ENCODE data around the gene ZNF732. TPM values are rescaled to one million over a fixed set of nuclear protein-coding genes. Genes with fewer than 3 reads are reported as not detected.
A peak's percentile ranks its signal among the peaks of the same experiment; 100 is the strongest.
"Not testable (repeated sequence)": the region's sequence is repeated elsewhere in the genome, so short reads cannot be mapped to it uniquely, and the experiment has no call there.

Gene ZNF732
- total RNA-seq (2014; rRNA removed; shearing (Covaris generic)): not detected in 2 replicates

DNA sequence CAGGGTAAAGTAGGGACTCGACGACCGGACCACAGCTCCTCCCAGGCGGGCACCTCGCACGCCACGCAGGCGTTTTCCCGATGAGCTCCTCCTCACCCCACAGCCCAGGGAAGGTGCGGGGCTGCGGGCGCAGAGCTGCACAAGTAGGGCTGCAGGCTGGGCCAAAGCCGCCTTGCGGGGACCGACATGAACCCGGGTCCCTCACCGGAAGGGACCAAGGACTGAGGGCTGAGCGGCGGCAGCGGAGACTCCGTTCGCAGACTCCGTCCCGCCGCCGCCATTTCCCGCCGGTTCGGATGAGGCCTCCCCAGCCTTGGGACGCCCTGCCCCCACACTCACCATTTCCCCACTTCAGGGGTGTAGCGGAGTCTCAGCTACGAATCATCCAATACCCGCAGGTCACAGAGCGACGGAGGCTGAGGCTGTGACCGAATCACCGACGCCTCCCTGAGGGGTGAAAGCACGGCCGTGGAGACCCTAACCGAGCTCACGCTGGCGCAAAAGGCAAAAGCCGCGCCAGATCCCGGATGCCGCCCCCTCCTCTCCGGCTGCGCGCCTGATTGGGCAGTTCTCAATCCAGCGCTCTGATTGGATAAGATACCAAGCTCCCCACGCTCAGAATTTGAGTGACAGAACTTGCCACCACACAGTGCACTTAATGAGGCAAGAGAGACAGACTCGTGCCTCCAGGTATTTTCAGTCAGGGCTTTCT is at the start of gene ZNF732:
Gene ZNF732 (minus strand): TSS at position 506 of the 712 bp plus-strand sequence. CDS start 164 bp downstream, at position 342.
- DNase-seq: peak; percentile 85
- Histone ChIP-seq H3K4me3 (ENCODE audit: insufficient read depth, low read depth, low read length) (peak within 1 kb of the TSS; percentile 46; the same call in 1 of the 2 replicates), H3K36me3 (replicated peaks; ENCODE audit: control insufficient read depth, insufficient read depth, low read length) (no peaks in the 10 kb centered on the region), H3K27me3 (ENCODE audit: control insufficient read depth, insufficient read depth, low read length) (no peaks in the 10 kb centered on the region)

DNA sequence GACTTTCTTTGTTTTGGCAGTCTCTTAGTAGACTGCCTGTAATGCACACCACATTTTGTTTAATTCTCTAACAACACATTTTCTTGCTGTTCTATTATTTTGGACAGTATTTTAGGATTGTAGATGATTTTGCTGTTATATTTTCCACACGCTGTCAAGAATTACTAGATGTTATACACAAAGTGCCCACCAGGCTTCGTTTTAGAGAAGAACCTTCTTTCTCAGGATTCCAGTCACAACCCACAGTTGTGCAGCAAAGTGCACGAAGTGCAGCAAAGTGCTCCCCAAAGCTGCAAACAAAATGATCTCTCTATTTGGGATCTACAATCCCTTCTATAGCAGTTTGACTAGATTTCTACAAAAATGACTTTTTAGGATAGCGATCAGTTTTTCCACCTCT is 34.7 kb upstream of the ZNF732 start:
- Histone ChIP-seq H3K4me3 (ENCODE audit: insufficient read depth, low read depth, low read length) (no peak overlapping the region), H3K27me3 (ENCODE audit: control insufficient read depth, insufficient read depth, low read length) (peaks cover 11% of the 10 kb centered on the region), H3K36me3 (replicated peaks; ENCODE audit: control insufficient read depth, insufficient read depth, low read length) (peaks cover 4% of the 10 kb centered on the region)
- DNase-seq: peak; percentile 37

DNA sequence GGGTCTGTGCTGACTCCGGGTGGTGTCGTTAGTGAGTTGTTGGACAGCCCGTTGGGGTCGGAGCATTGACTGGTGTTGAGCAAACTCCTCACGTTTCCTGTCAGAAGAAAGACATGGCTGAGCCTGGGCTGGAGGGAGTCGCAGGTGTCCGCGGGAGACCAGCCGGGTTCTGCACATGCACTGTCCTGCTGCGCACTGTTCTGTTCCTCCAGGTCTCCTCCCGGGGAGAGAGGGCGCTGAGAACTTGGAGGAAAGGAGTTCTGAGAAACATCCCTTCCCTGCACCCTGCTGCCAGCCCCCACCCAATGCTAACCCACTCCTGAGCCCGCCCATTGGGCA is 33.5 kb upstream of the ZNF732 start:
- peak; percentile 14 for DNase-seq
- H3K36me3 ChIP-seq (replicated peaks; ENCODE audit: control insufficient read depth, insufficient read depth, low read length): no peaks in the 10 kb centered on the region; the same call in 1 of the 2 replicates
- H3K27me3 ChIP-seq (ENCODE audit: control insufficient read depth, insufficient read depth, low read length): peaks cover 11% of the 10 kb centered on the region
- peak overlapping the region; percentile 91 for H3K4me3 ChIP-seq (ENCODE audit: insufficient read depth, low read depth, low read length)

DNA sequence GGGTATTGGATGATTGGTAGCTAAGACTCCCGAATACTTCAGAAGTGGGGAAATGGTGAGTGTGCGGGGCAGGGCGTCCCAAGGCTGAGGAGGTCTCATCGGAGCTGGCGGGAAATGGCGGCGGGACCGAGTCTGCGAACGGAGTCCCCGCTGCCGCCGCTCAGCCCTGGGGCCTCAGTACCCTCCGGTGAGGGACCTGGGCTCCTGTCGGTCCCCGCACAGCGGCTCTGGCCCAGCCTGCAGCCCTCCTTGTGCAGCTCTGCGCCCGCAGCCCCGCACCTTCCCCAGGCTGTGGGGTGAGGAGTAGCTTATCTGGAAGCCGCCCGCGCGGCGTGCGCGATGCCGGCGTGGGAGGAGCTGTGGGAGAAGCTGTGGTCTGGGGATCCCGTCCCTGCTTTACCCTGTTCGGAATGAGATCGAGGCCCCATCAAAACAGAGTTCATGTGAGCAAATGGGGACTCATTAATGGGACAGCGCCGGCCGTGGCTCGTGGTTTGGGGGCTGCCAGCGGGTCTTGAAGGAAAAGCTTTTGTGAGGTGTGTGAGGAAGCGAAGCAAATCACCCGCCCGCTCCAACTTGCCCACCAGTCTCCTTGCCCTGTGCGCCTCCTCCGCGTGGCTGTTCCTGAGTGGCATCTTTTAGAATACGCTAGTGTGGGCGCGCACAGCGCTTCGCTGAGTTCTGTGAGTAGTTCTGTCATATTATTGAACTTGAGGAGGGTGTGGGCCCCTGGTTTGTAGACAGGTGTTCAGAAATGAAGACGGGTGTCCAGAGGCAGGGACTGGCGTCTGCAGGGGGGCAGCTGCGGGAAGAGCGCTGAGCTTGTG is 32.9 kb upstream of the ZNF732 start:
- peak; percentile 65 for DNase-seq
- Histone ChIP-seq H3K27me3 (ENCODE audit: control insufficient read depth, insufficient read depth, low read length) (peaks cover 11% of the 10 kb centered on the region), H3K36me3 (replicated peaks; ENCODE audit: control insufficient read depth, insufficient read depth, low read length) (no peaks in the 10 kb centered on the region), H3K4me3 (ENCODE audit: insufficient read depth, low read depth, low read length) (peak overlapping the region; percentile 91)

GRCh38 chr4:337143-337931 is 32.1 kb upstream of the ZNF732 start, which contains the start of gene ZNF141:
Gene ZNF141, plus strand, starts transcription at chr4:337814. Its CDS starts 170 bp downstream, at chr4:337984.
- DNase-seq: peak; percentile 98
- peak within 1 kb of the TSS; percentile 91 for H3K4me3 ChIP-seq (ENCODE audit: insufficient read depth, low read depth, low read length)
- H3K36me3 ChIP-seq (replicated peaks; ENCODE audit: control insufficient read depth, insufficient read depth, low read length): no peaks in the 10 kb centered on the region
- H3K27me3 ChIP-seq (ENCODE audit: control insufficient read depth, insufficient read depth, low read length): peaks cover 11% of the 10 kb centered on the region

DNA sequence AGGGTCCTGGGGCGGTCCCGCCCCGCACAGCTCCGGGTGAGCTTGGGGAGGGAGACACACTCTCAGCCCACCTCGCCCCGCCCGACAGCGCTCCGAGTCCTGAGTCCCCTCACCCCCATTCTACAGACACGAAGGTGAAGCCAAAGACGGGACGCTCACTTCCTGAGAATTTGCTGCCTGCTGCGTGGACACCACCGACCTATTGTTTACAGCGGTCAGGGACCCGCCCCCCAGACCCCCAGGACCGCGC is 31.5 kb upstream of the ZNF732 start:
- H3K36me3 ChIP-seq (replicated peaks; ENCODE audit: control insufficient read depth, insufficient read depth, low read length): no peaks in the 10 kb centered on the region
- peaks cover 11% of the 10 kb centered on the region for H3K27me3 ChIP-seq (ENCODE audit: control insufficient read depth, insufficient read depth, low read length)
- peak overlapping the region; percentile 91 for H3K4me3 ChIP-seq (ENCODE audit: insufficient read depth, low read depth, low read length)
- DNase-seq: no peak

GRCh38 chr4:336099-336892 is 31.0 kb upstream of the ZNF732 start:
- Histone ChIP-seq H3K4me3 (ENCODE audit: insufficient read depth, low read depth, low read length) (peak overlapping the region; percentile 91), H3K36me3 (replicated peaks; ENCODE audit: control insufficient read depth, insufficient read depth, low read length) (no peaks in the 10 kb centered on the region), H3K27me3 (ENCODE audit: control insufficient read depth, insufficient read depth, low read length) (peaks cover 11% of the 10 kb centered on the region)
- peak; percentile 81 for DNase-seq

DNA sequence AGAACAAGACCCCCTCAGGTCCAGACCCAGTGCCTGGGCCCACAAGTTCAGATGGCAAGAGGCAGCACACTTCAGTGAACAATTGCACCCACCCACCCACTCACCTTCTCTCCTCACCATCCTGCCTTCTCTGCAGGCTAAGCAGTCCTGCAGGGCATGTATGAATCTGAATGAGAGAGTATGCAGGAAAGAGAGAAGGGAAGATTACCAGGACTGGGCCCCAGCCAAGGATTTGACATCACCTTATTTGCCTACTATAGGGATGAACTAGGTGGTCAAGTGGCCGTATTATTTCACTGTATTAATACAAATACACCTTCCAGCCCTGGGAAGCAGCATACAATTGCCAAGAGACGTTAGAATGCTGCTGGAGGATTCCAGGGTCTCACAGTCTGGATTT is 30.2 kb upstream of the ZNF732 start:
- DNase-seq: no peak
- no peaks in the 10 kb centered on the region for H3K36me3 ChIP-seq (replicated peaks; ENCODE audit: control insufficient read depth, insufficient read depth, low read length)
- peaks cover 11% of the 10 kb centered on the region for H3K27me3 ChIP-seq (ENCODE audit: control insufficient read depth, insufficient read depth, low read length)
- H3K4me3 ChIP-seq (ENCODE audit: insufficient read depth, low read depth, low read length): no peak overlapping the region

DNA sequence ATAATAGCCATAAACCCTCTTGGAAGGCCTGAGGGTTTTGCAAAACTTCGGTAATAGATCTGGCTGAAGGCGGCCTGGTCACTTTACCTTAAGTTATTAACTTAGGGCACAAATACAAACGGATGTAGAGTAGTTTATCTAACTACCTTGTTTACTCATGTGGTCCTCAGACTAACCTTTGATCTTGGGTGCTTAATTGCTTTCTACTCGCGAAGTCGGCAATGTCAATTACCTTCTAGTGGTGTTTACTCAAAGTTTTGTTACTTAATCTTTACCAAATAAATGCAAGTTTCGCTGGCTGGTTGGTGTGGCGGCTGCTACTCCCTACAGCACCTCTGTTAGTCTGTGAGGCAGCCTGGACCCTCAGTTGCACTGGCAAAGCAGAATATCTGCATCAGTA is 23.5 kb upstream of the ZNF732 start:
- no peak for DNase-seq
- H3K36me3 ChIP-seq (replicated peaks; ENCODE audit: control insufficient read depth, insufficient read depth, low read length): no peaks in the 10 kb centered on the region
- no peak overlapping the region for H3K4me3 ChIP-seq (ENCODE audit: insufficient read depth, low read depth, low read length)
- H3K27me3 ChIP-seq (ENCODE audit: control insufficient read depth, insufficient read depth, low read length): no peaks in the 10 kb centered on the region

DNA sequence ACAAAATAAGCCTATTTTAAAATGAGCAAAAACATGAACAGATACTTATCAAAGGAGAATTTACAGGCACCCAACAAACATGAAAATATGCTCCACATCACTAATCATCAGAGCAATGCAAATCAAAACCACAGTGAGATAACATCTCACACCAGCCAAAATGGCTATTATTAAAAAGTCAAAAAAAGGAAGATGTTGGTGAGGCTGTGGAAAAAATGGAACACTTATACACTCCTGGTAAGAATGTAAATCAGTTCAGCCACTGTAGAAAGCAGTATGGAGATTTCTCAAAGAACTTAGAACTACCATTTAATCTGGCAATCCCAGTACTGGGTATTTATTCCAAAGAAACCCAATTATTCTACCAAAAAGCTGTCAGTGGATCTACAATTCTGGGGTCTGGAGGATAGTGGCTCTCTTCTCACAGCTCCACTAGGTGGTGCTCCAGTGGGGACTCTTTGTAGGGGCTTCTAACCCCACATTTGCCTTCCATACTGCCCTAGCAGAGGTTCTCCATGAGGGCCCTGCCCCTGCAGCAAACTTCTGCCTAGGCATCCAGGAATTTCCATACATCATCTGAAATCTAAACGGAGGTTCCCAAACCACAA is 9.1 kb upstream of the ZNF732 start:
- no peaks in the 10 kb centered on the region for H3K27me3 ChIP-seq (ENCODE audit: control insufficient read depth, insufficient read depth, low read length)
- no peak for DNase-seq

GRCh38 chr4:309807-310206 is 4.5 kb upstream of the ZNF732 start:
- no peaks in the 10 kb centered on the region for H3K27me3 ChIP-seq (ENCODE audit: control insufficient read depth, insufficient read depth, low read length)

More for the DNA sequence above, 9.1 kb upstream of the ZNF732 start:
- no peak overlapping the region for H3K4me3 ChIP-seq (ENCODE audit: insufficient read depth, low read depth, low read length)
- no peaks in the 10 kb centered on the region for H3K36me3 ChIP-seq (replicated peaks; ENCODE audit: control insufficient read depth, insufficient read depth, low read length)

DNA sequence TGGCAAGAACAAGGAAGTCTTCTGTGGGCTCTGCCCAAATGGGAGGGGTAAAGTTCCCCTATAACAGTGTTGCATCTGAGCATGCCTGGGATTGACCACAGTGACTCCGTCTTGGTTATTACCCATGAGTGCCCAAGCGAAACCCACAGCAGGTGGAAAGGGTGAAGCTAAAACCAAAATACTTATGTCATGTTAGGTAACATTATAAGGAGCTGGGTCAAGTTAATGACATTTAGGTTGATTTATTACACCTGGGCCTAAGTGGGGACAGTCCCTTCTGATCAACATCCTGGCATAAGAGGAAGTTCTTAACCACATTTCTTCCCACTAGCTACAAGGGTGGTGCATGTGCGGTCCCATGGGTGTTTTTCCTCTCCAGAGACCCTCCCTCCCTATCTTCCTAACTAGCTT is 1.3 kb upstream of the ZNF732 start:
- Histone ChIP-seq H3K27me3 (ENCODE audit: control insufficient read depth, insufficient read depth, low read length) (no peaks in the 10 kb centered on the region), H3K4me3 (ENCODE audit: insufficient read depth, low read depth, low read length) (no peak overlapping the region), H3K36me3 (replicated peaks; ENCODE audit: control insufficient read depth, insufficient read depth, low read length) (no peaks in the 10 kb centered on the region)
- DNase-seq: no peak

More at GRCh38 chr4:309807-310206, 4.5 kb upstream of the ZNF732 start:
- no peaks in the 10 kb centered on the region for H3K36me3 ChIP-seq (replicated peaks; ENCODE audit: control insufficient read depth, insufficient read depth, low read length)
- H3K4me3 ChIP-seq (ENCODE audit: insufficient read depth, low read depth, low read length): no peak overlapping the region
- no peak for DNase-seq

DNA sequence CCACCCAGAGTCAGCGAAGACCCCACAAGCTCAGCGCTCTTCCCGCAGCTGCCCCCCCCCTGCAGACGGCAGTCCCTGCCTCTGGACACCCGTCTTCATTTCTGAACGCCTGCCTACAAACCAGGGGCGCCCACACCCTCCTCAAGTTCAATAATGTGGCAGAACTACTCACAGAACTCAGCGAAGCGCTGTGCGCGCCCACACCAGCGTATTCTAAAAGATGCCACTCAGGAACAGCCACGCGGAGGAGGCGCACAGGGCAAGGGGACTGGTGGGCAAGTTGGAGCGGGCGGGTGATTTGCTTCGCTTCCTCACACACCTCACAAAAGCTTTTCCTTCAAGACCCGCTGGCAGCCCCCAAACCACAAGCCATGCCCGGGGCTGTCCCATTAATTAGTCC is 758 bp downstream of the ZNF732 start:
- not testable (repeated sequence) for DNase-seq; H3K27me3 ChIP-seq (ENCODE audit: control insufficient read depth, insufficient read depth, low read length); H3K36me3 ChIP-seq (replicated peaks; ENCODE audit: control insufficient read depth, insufficient read depth, low read length)
- H3K4me3 ChIP-seq (ENCODE audit: insufficient read depth, low read depth, low read length): peak overlapping the region; percentile 46; the same call in 1 of the 2 replicates

- Histone ChIP-seq H3K27me3 (ENCODE audit: control insufficient read depth, insufficient read depth, low read length) (no peaks in the 10 kb centered on the region), H3K36me3 (replicated peaks; ENCODE audit: control insufficient read depth, insufficient read depth, low read length) (no peaks in the 10 kb centered on the region), H3K4me3 (ENCODE audit: insufficient read depth, low read depth, low read length) (no peak overlapping the region)
- DNase-seq: no peak
Observed at GRCh38 chr4:302381-302780, 2.9 kb downstream of the ZNF732 start.
